Pulmonary artery endothelial cell (primary cell): ENCODE results near the gene MYH7B. TPM values are rescaled to one million over a fixed set of nuclear protein-coding genes. Genes with fewer than 3 reads are reported as not detected.

Source experiments
- DNase-seq: peaks from one replicate; pipeline ENCODE4 v3.0.0-alpha.2; 2011; ENCODE audit warnings: low read depth, low spot score
- total RNA-seq: library from RNA; depleted of rRNA; stranded (reverse); fragments of >200 nt; gene quantifications from 2 replicates; pipeline ENCODE4 v1.2.3, GENCODE V29; 2014

Gene MYH7B
- total RNA-seq, 1 donor from 2014 or later = 0.13 TPM

GRCh38 chr20:34943808-34944567, 11.7 kb upstream of the MYH7B start:
- DNase-seq = no peak

DNA sequence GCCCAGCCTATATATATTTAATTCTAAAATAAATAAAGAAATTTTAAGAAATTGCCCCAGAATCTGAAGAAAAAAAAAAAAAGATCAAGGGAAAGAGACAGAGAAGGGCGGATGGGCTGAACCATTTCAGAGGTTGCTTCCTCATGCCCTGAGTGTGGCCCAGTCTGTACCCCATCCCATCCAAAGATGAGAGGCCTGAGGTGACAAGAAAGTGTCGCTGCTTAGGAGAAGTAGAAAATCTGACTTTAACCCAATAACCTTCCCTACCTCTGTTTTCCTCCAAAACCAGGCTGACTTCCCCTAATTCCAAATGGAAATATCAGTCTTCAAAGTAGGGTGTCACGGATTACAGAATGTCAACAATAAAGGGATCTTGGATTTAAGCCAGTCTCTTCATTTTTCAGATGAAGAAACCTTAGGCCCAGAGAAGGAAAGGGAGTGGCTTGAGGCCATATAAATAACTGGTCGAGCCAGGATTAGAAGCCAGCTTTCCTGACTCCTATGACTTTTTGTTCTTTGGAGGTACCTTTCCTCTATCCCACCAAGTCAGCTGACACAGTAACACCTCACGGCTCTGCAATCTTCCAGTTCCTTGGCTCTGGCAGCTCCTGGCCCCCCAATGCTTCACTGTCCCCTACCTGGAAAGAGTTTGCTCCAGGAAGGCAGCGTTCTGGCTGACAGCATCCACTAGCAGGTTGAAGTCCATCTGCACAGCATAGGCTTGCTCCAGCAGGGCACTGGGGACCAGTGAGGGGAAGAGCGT, 10.2 kb upstream of the MYH7B start:
- no peak for DNase-seq

GRCh38 chr20:34946661-34947060, 9.0 kb upstream of the MYH7B start:
- no peak for DNase-seq

DNA sequence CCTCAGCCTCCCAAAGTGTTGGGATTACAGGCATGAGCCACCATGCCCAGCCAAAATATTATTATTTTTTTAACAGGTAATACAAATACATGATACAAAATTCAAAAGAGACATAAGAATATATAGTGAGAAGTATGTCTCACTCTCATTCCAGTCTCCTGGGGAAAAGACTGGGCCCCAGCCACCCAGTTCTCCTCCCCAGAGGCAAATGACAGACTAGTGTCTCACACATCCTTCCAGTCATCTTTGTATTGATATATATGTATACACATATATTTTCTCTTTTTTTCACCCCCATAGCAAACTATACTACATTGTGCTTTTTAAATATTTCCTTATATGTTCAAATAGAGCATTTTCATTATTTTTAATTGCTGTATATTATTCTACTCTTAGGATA, 8.3 kb upstream of the MYH7B start:
- DNase-seq = no peak

- no peak for DNase-seq
Measured at GRCh38 chr20:34948030-34948429, 7.6 kb upstream of the MYH7B start.

DNA sequence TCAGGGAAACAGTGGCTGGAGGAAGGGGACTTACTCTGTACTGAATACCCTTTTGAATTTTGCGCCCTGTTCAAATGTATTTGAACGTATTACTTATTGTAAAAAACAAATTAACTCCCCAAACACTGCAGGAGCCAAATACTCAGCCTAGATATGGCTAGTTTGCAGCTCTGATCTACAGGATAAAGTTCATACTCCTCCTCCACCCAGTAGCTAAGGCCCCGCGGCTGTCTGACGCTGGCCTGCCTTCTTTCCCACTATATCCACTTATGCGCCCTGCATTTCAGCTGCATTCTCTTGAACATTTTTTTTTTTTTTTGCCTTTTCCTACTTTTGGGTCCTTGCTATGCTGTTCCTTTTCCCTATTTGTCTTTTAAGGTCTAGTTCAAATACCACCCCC, 6.5 kb upstream of the MYH7B start:
- no peak for DNase-seq

GRCh38 chr20:34951252-34951651, 4.4 kb upstream of the MYH7B start:
- no peak for DNase-seq

DNA sequence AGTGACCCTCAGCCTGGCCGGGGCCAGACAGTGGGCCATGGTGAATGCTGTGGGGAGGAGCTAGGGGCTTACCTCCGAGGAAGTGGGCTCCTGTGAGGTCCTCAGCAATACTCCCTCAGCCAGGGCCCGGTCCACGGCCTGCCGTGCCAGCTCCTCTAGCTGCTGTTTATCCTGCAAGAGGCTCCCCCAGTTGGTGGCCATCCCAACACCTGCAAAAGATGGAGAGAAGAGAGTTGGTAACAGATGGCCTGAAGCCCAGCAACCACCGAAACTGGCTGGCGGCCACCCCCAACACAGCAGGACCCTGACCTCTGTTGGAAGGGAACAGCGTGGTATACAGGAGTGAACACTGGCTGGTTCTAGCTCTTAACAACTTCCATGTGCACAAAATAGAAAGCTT, 4.0 kb upstream of the MYH7B start:
- no peak for DNase-seq

DNA sequence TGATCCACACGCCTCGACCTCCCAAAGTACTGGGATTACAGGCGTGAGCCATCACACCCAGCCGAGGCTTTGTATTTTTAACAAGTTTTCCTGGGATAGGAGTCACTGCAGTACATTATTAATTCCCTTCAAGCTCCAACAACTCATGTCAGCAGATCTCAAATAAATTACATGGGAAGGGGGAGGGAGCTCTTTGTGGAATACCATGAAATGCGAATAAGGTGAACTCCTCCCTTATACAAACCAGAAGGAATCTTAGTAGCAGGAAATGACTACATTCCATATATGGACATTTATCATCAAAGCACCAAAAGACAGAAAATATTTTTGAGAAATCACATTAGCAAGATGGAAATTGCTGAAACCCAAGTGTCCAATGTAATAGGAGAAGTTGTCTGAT, 3.0 kb upstream of the MYH7B start:
- no peak for DNase-seq

- DNase-seq = no peak
Measured at GRCh38 chr20:34953960-34954359, 1.7 kb upstream of the MYH7B start.

- no peak for DNase-seq
Measured at GRCh38 chr20:34954904-34955230, 801 bp upstream of the MYH7B start.

- no peak for DNase-seq
Measured at GRCh38 chr20:34956041-34956458, 382 bp downstream of the MYH7B start.

DNA sequence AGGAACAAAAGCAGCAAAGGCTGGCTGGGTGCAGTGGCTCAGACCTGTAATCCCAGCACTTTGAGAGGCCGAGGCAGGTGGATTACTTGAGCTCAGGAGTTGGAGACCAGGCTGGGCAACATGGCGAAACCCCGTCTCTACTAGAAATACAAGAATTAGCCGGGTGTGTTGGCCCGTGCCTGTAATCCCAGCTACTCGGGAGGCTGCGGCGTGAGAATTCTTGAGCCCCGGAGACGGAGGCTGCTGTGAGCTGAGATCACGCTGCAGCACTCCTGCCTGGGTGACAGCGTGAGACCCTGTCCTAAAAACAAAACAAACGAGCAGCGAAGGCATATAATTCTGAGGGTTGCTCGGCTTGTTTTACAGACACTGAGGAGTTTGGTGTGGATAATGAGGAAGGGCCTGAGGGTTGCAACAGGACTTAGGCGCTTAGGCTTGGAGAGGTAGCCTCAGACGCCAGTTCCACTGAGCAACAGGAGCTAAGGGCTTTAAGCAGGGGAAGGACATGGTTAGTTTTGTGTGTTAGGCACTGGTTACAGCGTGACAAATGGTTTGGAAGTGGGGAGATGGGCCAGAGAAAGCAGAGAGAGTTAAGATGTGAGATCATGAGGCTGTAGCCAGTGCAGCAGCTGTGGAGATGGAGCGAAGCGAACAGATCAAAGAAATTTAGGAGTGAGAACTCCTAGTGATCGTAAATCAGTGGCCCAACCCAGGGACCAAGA, 1.2 kb downstream of the MYH7B start:
- DNase-seq = no peak

DNA sequence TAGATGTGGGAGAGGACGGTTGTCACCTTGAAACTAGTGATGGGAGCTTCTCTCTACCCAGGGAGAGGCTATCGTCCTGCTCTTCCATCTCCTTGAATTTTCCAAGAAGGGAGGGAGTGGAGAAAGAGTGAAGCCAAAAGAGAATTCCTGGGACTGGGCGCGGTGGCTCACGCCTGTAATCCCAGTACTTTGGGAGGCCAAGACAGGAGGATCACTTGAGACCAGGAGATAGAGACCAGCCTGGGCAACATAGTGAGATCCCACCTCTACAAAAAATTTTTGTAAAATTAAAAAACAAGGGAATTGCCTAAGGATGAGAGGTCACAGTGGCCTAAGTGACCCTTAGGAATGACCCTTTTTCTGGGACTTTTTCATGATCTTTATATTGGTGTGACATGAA, 8.8 kb downstream of the MYH7B start:
- DNase-seq = no peak

DNA sequence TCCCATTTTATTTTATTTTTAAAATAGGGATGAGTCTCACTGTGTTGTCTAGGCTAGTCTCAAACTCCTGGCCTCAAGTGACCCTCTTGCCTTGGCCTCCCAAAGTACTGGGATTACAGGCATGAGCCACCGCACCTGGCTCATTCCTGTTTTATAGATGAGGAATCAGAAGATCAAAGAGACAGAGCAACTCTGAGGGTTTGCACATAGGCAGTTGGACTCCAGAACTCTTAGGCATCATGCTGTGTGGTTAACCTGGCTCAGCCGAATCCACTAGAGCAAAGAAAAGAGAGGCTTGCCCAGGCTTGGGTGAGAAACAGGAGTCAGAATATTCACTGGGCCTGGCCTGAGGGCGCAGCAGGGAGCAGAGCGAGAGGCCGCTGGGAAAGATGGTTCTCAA, 9.4 kb downstream of the MYH7B start:
- DNase-seq = no peak

GRCh38 chr20:34967421-34967820, 11.8 kb downstream of the MYH7B start:
- DNase-seq = no peak

GRCh38 chr20:34968042-34968775, 12.5 kb downstream of the MYH7B start:
- no peak for DNase-seq

DNA sequence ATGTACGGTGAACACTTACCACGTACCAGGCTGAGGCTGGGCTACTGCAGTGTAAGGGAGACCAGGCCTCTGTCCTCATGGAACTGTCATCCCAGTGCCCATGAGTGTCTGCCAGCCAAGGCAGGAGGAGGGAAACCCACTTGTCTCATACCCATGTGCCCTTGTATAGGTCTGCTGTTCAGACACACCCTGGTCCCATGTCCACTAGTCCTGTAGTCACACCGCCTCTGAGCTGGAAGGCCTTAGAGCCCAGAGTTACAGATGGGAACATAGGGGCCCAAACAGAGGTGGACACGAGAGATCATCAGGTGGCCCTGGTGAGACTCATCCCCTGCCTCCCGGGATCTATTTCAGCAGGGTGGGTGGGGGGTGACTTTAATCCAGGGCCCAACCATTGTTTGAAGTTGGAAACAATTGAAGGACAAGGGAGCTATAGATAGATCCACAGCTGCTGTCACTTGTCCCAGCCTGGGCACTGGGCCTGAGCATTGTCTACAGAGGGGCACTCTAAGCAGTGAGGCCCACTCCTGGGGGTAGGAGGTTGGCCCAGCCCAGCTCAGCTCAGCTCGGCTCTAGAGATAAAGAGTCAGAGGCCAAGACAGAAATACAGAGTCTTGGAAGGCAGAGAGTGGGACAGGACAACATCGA, 14.6 kb downstream of the MYH7B start:
- DNase-seq = no peak

GRCh38 chr20:34970846-34971560, 15.3 kb downstream of the MYH7B start:
- DNase-seq = no peak

DNA sequence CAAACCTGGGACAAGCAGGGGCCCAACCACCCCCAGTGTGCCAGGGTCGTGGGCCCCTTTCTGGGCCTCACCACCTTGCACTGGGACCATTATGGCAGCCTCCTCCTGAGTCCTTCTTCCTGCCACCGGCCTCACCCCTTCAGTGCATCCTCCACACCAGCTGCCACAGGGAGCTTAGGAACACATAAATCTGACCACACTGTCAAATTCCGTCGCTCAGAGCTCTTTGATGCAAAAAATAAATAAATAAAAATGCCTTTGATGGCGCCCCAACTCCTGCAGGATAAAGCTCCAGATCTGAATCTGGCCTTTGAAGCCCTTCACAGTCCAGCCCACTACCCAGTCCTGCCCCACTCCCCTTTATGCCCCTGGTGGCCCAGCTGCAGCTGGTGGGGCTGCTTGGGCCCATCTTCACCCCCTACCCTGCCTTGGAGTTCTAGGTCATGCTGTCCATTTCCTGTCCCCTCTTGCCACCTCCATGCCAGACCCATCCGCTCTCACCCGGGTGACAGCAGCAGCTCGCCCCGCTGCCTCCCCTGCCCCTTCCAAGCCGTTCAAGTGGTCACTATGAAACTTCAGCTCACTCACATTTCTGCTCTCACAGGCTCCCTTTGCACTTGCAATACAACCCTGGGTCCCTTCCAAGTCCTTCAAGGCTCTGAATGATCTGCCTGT, 16.0 kb downstream of the MYH7B start:
- no peak for DNase-seq
